NCI-H526 treated with DMSO at 0.1 percent for 48 hours (cell line): Measurements from ENCODE around the gene ERP27.
A peak's percentile ranks its signal among the peaks of the same experiment; 100 is the strongest.

Experiments
- DNase-seq: peaks from one replicate; lab custom pipeline; 2025; lab: John Stamatoyannopoulos, UW

The ERP27 gene

DNA sequence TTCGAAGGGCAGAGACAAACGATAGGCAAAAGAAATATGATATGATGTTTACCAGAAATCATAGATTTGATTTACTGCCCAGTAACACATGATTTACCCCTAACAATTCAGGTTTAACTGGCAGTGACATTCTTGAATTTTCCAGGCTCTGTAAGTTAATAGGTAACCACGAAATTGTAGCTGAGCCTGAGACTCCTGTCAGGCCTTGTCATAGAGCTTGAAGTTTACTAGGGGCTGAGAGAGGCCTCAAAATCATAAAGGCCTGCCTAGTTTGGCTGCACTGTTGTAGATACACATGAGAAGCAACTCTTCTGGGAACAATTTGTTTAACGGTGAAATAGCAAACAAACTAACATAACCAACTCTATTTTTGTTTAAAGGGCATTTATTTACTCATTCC lies 3.3 kb downstream of the ERP27 start:
- no peak for DNase-seq

DNA sequence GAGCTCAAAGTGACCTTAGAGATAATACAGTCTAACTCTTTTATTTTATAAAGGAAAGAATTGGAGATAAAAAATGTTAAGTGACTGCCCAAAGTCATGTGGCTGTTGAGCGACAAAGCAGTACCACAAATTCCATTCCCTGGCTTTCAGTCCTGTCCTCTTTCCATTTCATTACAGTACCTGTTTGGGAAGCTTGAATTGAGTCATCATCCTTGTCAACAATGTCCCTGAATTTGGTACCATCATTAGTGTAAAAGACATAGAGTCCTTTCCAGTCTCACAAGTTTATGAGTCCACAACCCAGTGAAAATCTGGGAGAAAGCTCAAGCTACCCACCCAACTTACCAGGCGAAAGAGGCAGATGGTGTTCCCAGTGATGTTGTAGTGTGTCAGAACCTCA lies 3.8 kb downstream of the ERP27 start:
- DNase-seq = no peak

DNA sequence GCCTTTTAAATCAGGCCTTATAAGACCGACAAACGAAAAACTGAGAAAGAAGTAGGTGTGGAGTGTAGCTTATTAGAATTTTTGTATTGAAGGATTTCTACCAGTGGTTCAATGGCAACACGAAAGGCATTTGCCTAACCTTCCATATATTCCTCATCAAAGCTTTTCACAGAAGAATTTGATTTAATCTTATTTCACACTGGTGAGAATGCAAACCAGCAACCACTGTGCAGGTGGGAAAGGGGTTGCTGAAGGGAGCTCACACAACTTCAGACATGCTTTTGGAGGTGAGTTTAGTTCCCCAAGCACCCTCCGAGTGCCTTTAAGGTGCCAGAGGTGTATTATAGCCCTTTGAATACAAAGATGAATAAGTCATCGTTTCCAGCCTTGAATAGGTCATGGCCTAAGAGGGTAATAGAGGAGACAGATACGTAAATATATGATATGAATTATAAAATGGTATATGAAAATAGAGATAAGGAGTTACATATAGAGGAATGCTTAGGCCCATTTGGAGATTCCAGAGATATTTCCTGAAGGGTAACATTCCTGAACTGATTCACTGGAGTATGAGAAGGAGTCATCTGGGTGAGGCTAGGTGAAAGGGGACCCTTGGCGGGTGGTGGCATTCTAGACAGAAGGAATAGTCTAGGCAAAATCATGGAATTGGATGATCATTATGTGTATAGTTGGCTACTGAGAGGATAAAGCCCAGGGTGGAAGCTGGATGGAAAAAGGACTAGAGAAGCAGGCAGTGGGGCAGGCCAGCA lies 6.4 kb downstream of the ERP27 start:
- no peak for DNase-seq

DNA sequence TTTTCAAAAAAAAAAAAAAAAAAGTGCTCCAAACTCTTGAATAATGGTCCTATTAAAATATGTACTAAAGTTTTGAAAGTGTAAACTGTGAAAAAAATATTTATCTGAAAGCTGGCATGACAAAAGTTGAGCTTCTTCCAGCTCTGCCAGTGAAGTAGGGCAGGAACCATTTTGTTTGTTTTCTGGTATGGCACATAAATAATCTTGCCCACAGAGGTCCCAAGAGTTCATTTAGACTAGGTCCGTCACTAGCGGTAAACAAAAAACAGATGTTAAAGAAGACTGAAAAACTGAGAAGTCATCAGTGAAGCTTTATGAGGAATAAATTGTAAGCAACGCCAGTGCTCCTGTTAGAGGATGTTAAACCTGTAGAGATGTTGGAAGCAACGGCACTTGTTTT lies 7.0 kb downstream of the ERP27 start:
- DNase-seq = no peak

DNA sequence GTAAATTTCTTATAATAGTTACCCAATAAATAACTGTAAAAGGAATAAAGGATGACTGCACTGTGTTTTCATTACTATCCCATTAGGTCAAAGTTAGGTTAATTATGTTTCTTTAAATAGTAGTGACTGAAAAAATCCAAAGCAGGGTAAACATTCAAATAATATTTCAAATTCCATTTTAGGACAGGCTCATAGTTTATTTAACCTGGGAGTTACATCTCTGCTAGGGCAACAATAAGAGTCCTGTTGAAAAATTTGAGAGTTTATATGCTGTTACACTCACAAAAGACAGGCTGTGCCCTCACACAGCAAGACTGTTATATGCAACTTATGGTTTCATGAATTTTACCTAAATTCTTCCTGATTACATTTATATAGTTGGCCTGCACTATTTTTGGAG lies 8.0 kb downstream of the ERP27 start:
- no peak for DNase-seq

DNA sequence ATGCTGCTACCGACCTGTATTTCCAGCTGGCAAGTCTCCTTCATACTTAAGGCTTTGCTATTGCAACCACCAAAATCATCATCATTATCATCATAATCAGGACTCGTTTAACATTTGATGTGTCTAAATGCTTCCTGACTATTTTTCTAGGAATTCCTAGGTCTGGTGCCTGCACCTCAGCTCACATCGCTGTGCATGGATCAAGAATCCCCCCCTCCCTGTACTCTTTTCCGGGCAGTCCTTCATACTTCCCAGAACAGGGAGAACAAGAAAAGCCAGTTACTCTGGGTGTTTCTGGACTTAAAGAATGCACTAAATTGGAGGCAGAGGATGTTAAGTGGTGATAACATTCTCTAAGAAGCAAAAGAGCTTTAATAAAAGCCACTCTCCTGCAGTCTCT lies 9.4 kb downstream of the ERP27 start:
- DNase-seq = peak; percentile 52

DNA sequence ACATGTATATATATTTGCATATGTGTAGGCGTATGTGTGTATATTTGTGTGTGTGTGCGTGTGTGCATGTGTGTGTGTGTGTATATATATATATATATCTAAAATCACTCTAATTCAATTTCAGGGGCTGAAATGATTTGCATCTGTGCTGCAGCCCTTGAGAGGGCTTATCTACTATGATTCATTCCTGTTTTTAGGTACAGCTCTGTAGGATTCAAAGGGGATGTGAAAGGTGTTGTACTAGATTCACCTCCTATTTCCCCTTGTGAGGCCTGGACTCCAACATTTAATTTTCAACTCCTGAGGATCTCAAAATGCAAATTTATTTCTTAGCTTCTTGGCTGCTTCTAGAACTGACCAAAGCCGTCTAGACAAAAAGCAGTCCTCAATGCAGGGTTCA lies 11.1 kb downstream of the ERP27 start:
- DNase-seq = no peak

DNA sequence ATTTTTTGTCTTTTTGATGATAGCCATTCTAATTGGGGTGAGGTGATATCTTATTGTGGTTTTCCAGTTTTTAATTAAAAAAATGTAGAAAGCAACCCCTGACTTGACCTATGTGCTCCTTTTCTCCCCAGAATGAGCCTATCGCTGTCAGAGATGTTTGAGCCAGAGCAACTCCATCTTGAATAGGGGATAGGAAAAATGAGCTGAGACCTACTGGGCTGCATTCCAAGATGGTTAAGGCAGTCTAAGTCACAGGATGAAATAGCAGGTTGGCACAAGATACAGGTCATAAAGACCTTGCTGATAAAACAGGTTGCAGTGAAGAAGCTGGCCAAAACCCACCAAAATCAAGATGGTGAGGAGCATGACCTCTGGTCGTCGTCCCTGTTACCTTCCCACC lies 13.8 kb downstream of the ERP27 start:
- no peak for DNase-seq

DNA sequence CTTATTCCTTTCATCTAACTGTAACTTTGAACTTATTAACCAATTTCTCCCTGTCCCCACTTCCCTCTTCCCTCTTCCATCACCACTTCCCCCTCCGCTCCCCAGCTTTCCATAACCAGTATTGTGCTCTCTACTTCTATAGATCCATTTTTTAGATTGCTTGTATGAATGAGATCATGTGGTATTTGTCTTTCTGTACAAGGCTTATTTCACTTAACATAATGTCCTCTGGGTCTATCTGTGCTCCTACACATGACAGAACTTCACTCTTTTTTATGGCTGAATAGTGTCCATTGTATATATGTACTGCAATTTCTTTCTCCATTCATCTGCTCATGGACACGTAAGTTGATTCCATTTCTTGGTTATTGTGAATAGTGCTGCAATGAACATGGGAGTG lies 14.4 kb downstream of the ERP27 start:
- no peak for DNase-seq

DNA sequence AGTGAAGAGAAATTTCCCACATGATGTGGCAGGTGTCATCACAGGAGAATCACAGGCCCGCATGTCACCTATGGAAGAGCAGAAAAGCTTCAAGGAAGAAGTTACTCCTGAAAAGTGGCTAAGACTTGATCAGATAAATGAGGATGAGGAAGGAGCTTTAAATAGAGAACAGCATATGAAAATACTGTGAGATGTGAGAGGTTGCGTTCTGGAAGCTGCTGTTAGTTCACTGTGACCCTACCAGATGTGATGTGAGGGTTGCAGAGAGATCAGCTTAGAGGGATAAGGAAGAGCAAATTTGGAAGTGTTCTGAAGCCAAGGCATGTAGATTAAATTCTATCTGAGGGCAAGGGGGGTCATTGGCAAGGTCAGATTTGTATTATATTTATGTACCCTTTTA lies 17.1 kb downstream of the ERP27 start:
- DNase-seq = no peak

DNA sequence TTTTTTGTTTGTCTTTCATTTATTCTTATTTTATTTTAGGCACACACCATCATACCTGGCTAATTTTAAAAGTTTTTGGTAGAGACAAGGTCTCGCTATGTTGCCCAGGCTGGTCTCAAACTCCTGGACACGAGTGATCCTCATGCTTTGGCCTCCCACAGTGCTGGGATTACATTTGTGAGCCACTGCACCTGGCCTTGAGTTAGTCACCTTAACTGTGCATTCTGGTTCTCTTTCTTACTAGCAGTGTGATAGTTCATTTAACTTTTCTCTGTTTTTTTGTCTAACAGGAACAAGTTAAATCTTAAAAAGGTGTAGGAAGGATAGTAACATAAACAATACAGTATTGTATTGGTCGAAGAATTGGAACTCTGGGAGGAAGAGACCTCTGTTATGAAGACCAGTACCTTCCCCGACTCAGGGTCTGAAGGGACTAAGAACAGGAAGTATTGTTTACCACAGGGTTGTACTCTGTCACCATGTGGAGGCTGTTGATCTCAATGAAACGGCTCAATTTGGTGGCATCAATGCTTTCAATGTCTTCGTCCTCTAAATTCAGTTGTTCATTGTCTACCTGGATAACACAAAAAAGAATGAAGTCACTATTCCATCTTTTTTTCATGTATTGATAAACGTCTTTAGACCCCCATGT lies 17.7 kb downstream of the ERP27 start:
- no peak for DNase-seq

DNA sequence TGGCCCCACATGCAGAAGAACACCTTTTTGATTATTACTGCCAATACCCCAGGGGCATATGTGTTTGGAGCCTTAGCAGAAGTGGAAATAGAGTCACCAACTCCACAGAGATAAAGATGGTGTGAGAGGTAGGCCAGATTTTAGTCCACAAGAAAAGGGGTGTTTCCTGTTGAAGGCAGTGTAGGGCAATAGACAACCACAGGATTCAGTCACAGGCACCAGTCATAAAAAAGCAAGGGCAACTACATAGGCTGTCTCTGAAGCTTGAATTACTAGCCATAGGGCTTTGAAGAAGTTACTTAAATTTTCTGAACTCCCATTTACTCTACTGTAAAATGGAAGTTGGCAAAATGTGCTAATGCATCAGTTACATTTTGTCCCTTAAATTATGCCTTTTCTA lies 18.9 kb downstream of the ERP27 start:
- DNase-seq = no peak

DNA sequence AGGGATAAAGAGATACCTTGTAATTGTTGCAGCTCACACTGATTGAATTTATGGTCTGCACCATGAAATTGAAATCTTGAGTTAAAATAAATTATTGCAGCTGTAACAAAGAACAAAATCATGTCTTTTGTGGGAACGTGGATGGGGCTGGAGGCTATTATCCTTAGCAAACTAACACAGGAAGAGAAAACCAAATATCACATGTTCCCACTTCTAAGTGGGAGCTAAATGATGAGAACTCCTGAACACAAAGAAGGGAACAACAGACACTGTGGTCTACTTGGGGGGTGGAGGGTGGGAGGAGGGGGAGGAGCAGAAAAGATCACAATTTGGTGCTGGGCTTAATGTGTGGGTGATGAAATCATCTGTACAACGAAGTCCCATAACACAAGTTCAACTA lies 22.6 kb downstream of the ERP27 start:
- DNase-seq = no peak

DNA sequence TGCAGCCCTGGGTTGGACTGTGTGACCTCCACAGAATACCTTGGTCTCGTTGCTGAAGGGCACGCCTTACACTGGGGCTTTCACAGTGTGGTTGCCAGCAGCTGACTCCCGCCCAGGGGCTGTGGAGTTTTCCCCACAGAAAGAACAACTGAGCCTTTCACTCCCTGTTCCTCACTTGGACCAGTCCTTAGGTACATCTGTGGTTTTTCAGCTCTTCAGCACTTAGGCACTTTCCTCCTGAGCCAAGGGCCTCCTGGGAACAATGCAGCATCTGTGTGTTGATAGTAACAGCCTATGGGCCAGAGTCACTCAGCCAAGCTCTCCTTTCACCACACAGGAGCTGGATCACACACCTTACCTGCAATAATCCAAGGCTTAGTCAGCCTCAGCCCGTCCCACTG lies 25.0 kb downstream of the ERP27 start:
- peak; percentile 32 for DNase-seq

DNA sequence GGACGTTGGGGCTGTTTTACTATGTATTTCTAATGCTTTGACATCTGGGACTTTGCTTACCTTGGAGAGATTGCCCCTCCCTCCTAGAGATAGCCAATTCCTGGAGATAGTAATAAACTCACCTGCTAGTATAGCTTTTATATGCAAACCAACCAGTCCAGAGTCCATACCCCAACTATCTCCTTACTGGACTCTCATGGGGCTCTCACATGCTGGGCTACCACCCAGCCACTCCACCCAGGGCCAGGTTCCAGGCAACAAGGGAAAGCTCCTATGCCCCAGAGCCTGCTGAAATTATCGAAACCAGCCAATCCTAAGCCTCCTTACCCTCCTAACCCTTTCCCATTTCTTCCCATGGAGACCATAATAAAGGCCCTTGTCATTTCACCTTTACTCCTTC lies 27.2 kb downstream of the ERP27 start:
- DNase-seq = no peak

DNA sequence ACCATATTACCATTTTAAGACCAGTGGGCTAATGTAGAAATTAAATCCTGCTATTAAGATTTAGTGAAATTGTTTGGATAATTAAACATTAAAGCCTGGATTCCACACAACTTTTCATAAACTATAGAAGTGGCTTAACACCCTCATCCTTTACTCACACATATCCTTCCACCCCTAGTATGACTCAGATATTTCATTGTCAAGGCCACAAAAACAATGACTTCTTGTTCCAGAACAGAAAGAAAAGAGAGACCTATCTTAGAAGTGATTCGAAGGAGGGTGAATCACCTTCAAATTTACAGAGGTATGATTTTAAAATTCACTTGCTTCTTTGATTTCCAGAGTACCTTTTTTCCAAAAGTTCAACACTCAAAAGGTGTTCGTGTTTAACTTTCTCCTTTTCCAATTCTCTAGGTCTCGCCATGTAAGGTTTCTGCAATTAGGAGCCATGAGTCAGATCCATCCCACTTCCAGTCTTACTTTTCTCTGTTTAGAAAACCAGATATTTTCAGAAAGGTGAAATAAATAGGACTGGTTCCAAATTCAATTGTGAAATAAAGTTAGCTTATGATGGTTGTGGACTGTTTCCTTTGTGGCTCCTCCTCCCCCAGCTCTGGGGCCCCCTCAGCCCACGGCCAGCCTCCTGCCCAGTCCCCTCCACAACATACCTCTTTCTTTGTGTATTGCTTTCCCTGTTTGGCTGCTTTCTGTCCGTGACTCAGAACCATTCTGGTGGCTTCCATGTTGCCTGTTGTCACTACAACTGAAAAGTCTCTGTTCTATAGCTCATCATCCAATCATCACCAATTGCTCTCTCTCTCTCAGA lies 28.0 kb downstream of the ERP27 start:
- no peak for DNase-seq

DNA sequence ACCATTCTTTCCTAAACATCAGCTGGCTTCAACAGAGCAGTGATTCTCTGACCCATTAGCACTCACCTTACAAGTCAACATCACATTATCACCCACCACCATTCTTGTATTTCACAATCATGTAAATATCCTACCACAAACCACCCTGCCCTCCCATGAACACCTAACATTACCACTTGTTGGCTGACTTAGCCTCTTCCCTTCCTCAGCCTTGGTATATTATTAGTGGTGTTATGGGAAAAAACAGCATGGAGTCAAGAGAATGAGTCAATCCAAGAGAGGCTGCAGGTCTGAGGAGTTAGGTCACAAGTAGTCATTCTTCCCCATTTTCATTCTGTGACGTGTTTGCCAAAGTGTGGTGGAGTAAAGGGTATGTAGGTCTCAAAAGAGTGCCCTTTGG lies 30.4 kb downstream of the ERP27 start:
- DNase-seq = no peak

DNA sequence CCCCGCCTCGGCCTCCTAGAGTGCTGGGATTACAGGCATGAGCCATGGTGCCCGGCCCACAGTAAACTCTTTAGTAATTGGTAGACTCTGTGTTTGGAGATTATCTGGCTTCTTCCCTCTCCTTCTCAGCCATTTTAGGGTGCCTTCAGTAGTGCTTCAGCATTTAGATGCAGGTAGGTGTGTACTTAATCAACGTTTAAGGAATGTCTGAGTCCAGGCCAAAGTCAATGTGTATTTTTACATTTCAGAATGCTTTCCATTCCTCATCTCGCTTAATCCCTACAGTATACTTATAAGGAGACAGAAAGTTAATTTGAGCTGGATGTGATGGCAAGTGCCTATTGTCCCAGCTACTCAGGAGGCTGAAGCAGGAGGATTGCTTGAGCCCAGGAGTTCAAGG lies 32.2 kb downstream of the ERP27 start:
- DNase-seq = no peak

DNA sequence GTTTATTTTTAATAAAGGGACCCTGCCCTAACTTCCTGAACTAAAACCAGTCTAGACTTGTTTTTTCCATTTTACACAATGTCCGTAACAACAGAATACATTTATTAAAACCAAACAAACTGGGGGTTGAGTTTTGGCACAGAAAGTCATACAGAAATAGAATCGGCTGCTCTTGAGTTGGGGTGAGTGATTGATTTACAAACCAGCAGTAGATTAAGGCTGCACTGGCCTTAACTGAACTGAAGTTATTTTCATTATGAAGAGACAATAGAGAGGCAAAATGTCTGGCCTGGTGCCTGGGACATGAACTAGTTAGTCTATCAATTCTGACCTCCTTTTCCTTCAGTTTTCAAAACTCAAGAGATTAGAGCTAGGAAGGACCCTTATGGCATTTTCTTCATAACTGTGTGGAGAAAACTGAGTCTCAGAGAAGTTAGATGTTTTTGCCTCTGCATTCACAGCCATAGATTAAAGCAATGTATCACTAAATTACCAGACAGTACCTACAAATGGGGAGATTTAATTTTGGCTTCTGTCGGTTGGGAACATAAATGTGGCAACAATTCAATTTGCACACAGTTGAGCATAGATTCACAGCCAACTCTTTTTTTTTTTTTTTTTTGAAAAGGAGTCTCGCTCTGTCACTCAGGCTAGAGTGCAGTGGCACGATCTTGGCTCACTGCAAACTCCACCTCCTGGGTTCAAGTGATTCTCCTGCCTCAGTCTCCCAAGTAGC lies 32.9 kb downstream of the ERP27 start:
- DNase-seq = no peak

DNA sequence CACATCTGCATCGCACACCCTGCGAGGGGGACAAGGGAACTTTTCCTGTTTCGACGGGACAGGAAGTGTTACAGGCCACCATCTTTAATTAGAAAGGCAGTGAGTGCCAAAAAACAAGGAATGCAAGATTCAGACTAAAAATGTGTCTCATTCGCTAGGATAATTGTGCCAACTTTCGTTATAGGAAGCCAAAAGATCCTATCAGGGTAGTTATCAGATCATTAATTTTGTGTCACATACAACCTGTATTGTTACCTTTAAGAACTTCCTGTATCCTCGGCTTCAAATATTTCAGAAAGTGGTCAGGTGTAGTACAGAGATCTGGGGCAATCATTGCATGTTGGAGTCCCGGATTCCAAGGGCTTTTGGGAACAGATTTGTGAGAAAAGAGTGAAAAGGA lies 33.5 kb downstream of the ERP27 start:
- no peak for DNase-seq

DNA sequence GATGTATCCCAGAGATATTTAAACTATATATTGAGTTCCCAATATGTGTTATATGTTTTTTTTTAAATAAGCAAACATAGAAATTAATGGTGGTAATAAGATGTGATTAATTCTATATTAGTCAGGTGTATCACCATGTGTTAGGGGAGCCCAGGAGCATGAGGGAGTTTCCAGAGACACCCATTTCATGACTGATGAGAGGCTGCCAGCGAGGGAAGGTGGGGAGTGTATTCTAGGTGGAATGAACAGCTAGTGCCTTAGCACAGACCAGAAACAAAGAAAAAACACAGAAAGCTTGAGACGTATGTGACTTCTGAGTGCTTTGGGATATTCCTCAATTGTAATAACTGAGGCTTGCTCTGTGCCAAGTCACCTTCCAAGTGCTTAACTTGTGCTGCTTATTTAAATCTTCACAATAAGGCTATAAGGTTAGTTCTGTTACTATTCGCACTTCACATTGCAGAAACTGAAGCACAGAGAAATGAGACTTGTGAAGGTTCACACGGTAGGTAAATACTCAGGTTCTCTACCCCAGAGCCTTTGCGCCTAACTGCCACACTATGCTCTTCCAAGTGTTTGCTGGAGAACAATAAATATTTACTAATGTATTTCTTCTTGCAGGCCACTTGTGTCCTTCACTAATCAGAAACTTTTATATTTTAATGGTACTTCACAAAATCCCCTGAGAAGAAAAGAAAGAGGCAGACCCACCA lies 34.8 kb downstream of the ERP27 start:
- no peak for DNase-seq

DNA sequence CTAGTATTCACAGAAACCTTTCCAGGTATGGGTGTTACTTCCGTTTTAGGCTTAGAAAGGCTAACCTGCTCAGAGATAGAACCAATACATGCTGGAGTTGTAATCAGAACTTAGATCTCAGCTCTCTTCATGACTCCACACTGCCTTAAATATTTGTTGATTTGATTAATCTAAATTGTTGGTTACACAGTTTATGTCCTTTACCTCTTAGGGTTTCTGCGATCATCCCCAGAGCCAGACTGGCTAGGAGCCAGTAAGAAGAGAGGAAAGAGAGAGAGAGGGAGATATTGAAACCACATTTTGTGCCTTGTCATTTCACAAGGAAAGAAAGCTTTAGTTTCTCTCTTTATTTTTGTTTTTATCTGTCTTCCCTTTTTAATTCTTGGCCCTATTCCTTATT lies 35.9 kb downstream of the ERP27 start:
- no peak for DNase-seq
